Loucy (cell line): ENCODE data around the gene EEFSEC.

Experiments used
- H2AFZ ChIP-seq: fragments of 200-600 bp; sonication (generic); 2 replicates; pipeline ENCODE4 v1.6.0; 2016; ENCODE audit warnings: antibody characterized with exemption, mild to moderate bottlenecking, low read length, moderate library complexity
- H3F3A ChIP-seq: fragments of 200-600 bp; 2 replicates; pipeline ENCODE4 v1.6.0; 2016; ENCODE audit warnings: antibody characterized with exemption, low read depth, mild to moderate bottlenecking
- H3K27me3 ChIP-seq: fragments of 200-600 bp; sonication (generic); 2 replicates; pipeline ENCODE4 v1.6.1; 2014; ENCODE audit warnings: low read length, mild to moderate bottlenecking; ENCODE audit not compliant: insufficient read depth, poor library complexity, severe bottlenecking
- H3K36me3 ChIP-seq: fragments of 200-600 bp; sonication (generic); 2 replicates; pipeline ENCODE4 v1.6.1; 2016; ENCODE audit warnings: low read length; ENCODE audit not compliant: insufficient read depth
- H3K4me1 ChIP-seq: fragments of 200-600 bp; sonication (generic); 2 replicates; pipeline ENCODE4 v1.5.1; 2014; ENCODE audit warnings: low read length, mild to moderate bottlenecking; ENCODE audit not compliant: insufficient read depth, poor library complexity, severe bottlenecking
- H3K4me2 ChIP-seq: fragments of 200-600 bp; sonication (generic); 2 replicates; pipeline ENCODE4 v1.6.0; 2014; ENCODE audit warnings: antibody characterized with exemption, low read length, low read depth, mild to moderate bottlenecking; ENCODE audit not compliant: poor library complexity, severe bottlenecking
- H3K4me3 ChIP-seq: fragments of 200-600 bp; sonication (generic); 2 replicates; pipeline ENCODE4 v1.5.1; 2014; ENCODE audit warnings: low read length, mild to moderate bottlenecking, mixed read lengths; ENCODE audit not compliant: poor library complexity, severe bottlenecking
- H3K79me2 ChIP-seq: fragments of 200-600 bp; sonication (generic); 2 replicates; pipeline ENCODE4 v1.6.1; 2014; ENCODE audit warnings: low read length; ENCODE audit not compliant: insufficient read depth
- H3K9ac ChIP-seq: fragments of 200-600 bp; sonication (generic); 2 replicates; pipeline ENCODE4 v1.6.0; 2014; ENCODE audit warnings: mild to moderate bottlenecking, low read depth, low read length, moderate library complexity; ENCODE audit not compliant: poor library complexity, severe bottlenecking
- H3K9me2 ChIP-seq: fragments of 200-600 bp; sonication (generic); replicated peaks from 2 replicates; pipeline ENCODE4 v1.6.1; 2016; ENCODE audit warnings: low read depth, low read length, mixed read lengths
- H3K9me3 ChIP-seq: fragments of 200-600 bp; sonication (generic); 2 replicates; pipeline ENCODE4 v1.6.1; 2014; ENCODE audit warnings: mild to moderate bottlenecking, antibody characterized with exemption, low read length, low read depth; ENCODE audit not compliant: insufficient read depth
- H4K20me1 ChIP-seq: fragments of 200-600 bp; sonication (generic); 2 replicates; pipeline ENCODE4 v1.6.0; 2014; ENCODE audit warnings: antibody characterized with exemption, low read length, mild to moderate bottlenecking; ENCODE audit not compliant: insufficient read depth, poor library complexity, severe bottlenecking
- CTCF ChIP-seq: fragments of 200-600 bp; sonication (generic); conservative IDR thresholded peaks from 2 replicates; pipeline ENCODE4 v1.5.1; 2014; ENCODE audit warnings: mild to moderate bottlenecking, antibody characterized with exemption, low read length
- EZH2phosphoT487 ChIP-seq: fragments of 200-600 bp; IDR thresholded peaks from 2 replicates; pipeline ENCODE4 v1.6.1; 2018; ENCODE audit warnings: antibody characterized with exemption, mild to moderate bottlenecking, moderate library complexity, borderline replicate concordance

The EEFSEC gene

GRCh38 chr3:128427175-128427857 is 274.0 kb downstream of the EEFSEC start:
- TF ChIP-seq CTCF (no peak), EZH2phosphoT487 (no peak)
- H3K4me2 ChIP-seq = no peak overlapping the region
- H3K36me3 ChIP-seq = no peaks in the 10 kb centered on the region
- no peaks in the 10 kb centered on the region for H3K27me3 ChIP-seq
- no peaks in the 10 kb centered on the region for H4K20me1 ChIP-seq
- H2AFZ ChIP-seq = no peak overlapping the region
- H3K9ac ChIP-seq = no peak overlapping the region
- H3K4me1 ChIP-seq = peaks cover 9% of the 10 kb centered on the region
- H3K4me3 ChIP-seq = no peak overlapping the region
- no peaks in the 10 kb centered on the region for H3F3A ChIP-seq
- H3K9me2 ChIP-seq = no peaks in the 10 kb centered on the region
- no peaks in the 10 kb centered on the region for H3K79me2 ChIP-seq
- no peaks in the 10 kb centered on the region for H3K9me3 ChIP-seq

DNA sequence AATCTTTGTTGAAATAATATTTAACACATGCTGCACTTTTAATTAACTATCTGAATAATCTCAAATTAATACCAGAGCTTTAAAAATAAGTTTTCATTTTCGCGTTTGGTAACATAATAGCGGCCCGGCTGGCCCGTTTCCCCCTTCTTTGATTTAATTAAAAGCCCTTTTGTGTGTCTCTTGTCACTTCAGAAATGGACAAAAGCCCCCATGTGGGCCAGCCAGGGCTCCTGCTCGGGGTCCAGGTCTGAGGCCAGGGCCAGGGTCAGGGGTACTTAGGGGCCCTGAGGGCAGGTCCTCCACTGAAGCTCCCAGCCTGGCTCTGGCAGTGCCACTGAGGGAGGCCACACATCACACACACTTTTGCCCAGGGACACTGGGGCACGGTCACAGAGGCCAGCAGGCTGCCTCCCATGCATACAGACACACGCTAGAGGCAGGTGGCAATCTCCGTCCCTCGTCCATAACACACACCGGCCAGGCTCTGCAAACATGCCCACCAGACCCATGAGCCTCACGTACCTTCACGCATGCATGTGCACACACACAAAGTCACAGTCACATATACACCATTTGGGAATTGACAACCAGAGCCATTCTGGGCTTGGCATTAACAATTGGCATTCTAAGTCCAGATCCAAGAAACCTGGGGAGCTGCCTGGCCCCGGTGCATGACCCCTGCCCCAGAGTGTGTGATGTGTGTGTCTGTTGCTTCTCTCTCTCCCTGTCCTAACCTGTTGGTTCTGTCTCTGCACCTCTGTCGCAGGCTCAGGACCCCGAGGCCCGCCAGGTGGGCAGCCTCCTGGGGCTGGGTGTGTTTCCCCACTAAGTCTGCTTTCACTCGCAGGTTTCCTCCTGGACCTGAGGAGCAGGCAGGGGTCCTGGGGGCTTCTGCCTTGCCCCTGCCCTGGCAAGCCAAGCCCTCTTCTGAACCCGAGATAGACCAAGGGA is 274.9 kb downstream of the EEFSEC start:
- H3K4me3 ChIP-seq = no peak overlapping the region
- H3K79me2 ChIP-seq = no peaks in the 10 kb centered on the region

DNA sequence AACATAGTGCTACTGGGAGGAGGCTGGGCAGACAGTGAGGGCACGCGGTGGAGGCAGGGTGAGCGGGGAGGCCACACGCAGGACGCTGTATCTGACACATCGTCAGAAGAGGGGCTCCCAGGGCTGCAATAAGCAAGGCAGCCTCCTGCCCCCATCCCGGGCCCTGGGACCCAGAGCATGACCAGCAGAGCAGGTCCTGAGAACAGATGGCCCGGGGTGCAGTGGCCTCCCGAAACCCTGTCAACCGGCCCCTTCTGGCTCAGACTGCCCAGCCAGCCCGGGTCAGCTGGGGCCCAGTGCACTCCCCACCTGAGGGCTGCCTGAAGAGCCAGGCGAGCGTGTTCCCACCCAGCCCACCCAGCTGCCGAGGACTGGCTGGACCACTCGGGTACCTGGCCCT is 276.0 kb downstream of the EEFSEC start:
- Histone ChIP-seq H3K4me2 (no peak overlapping the region), H3K79me2 (no peaks in the 10 kb centered on the region), H3K9me2 (no peaks in the 10 kb centered on the region), H3F3A (no peaks in the 10 kb centered on the region), H2AFZ (no peak overlapping the region), H4K20me1 (no peaks in the 10 kb centered on the region), H3K27me3 (no peaks in the 10 kb centered on the region), H3K9ac (no peak overlapping the region), H3K36me3 (no peaks in the 10 kb centered on the region), H3K4me3 (no peak overlapping the region), H3K4me1 (no peaks in the 10 kb centered on the region), H3K9me3 (no peaks in the 10 kb centered on the region)
- TF ChIP-seq CTCF = no peak
- TF ChIP-seq EZH2phosphoT487 = no peak

More for the DNA sequence above, 274.9 kb downstream of the EEFSEC start:
- no peaks in the 10 kb centered on the region for H3K27me3 ChIP-seq
- H3K4me2 ChIP-seq = no peak overlapping the region
- no peaks in the 10 kb centered on the region for H3K9me2 ChIP-seq
- H4K20me1 ChIP-seq = no peaks in the 10 kb centered on the region
- no peaks in the 10 kb centered on the region for H3K9me3 ChIP-seq
- H3K4me1 ChIP-seq = peaks cover 9% of the 10 kb centered on the region
- H3K36me3 ChIP-seq = no peaks in the 10 kb centered on the region
- no peak overlapping the region for H3K9ac ChIP-seq
- no peak overlapping the region for H2AFZ ChIP-seq
- TF ChIP-seq CTCF = no peak
- TF ChIP-seq EZH2phosphoT487 = no peak
- H3F3A ChIP-seq = no peaks in the 10 kb centered on the region
